Heart left ventricle (tissue), 13 donors: ENCODE data around the gene PDCD2.

Experiments
- CTCF ChIP-seq, 12 donors: fragments of 200-600 bp; sonication (generic) in 4 of 12; IDR thresholded peaks; one replicate each; pipeline versions ENCODE4 v1.5.0 to v1.8.0; 2018 to 2022; ENCODE audit warnings: antibody characterized with exemption in 12 of 12, mild to moderate bottlenecking in 5 of 12
- POLR2A ChIP-seq, 2 donors: fragments of 450-650 bp; IDR thresholded peaks; one replicate each; pipeline ENCODE4 v1.6.1; 2017; ENCODE audit warnings: antibody characterized with exemption in 2 of 2, mild to moderate bottlenecking in 2 of 2, moderate library complexity in 2 of 2
- donor health status: ischemic (EF 13 %, LVEDD 7.1; RV severe dilation, severe dysfunction).
- donor health status: DM: no; HTN: yes; CAD: no.
- donor health status: DM: no; HTN: no; CAD: no.
- donor health status: ischemic (EF 25% LVEDD 6.9; RV normal size, moderate dysfunction).
- donor health status: ischemic (EF 25% LVEDD 5.7; RV mildly dilated, moderate dysfunction).
- donor health status: ischemic (EF 35%, LVEDD 5.7; RV mildly dilated, moderate dysfunction).
- donor health status: nonischemic (EF 11% LVEDD 7.7; RV severe dilation, severe dysfunction).
- donor health status: DM: yes; HTN: yes; CAD: no.
- donor health status: PGD.
- donor health status: ischemic (EF 29% LVEDD 5.4; RV normal size, mild dysfunction).
- donor health status: nonischemic (EF 23%, LVEDD 6.1; RV moderate dilation, normal function).

GRCh38 chr6:170533792-170534191, 50.6 kb downstream of the PDCD2 start:
- TF ChIP-seq CTCF (IDR thresholded peaks at IDR 0.05) (no peak), POLR2A (IDR thresholded peaks at IDR 0.05) (no peak)
